RWPE2 (cell line): ENCODE data around the gene CCDC9B.

Experiments
- ATAC-seq: fragments of 200-7000 bp; cut with Tn5 transposase; 3 replicates; pipeline ENCODE4 v1.9.1; 2021; ENCODE audit warnings: low read depth
- DNase-seq: peaks from one replicate; pipeline ENCODE4 v3.0.0-alpha.2; 2020; ENCODE audit warnings: low spot score
- H3K27ac ChIP-seq: fragments of 450-650 bp; 2 replicates; pipeline ENCODE4 v1.5.1; 2017; ENCODE audit warnings: mild to moderate bottlenecking; ENCODE audit not compliant: poor library complexity, severe bottlenecking
- H3K27me3 ChIP-seq: fragments of 250-450 bp; sonication (Bioruptor Pico); 2 replicates; pipeline ENCODE4 v1.5.1; 2021; ENCODE audit warnings: mild to moderate bottlenecking, moderate library complexity; ENCODE audit not compliant: insufficient read depth, poor library complexity, severe bottlenecking
- H3K36me3 ChIP-seq: fragments of 250-450 bp; sonication (Bioruptor Pico); 2 replicates; pipeline ENCODE4 v1.5.1; 2020; ENCODE audit warnings: low read depth, mild to moderate bottlenecking, moderate library complexity
- H3K4me1 ChIP-seq: fragments of 250-450 bp; sonication (Bioruptor Pico); 2 replicates; pipeline ENCODE4 v1.5.1; 2021; ENCODE audit warnings: mild to moderate bottlenecking, moderate library complexity; ENCODE audit not compliant: insufficient read depth, poor library complexity, severe bottlenecking
- H3K4me3 ChIP-seq: fragments of 250-450 bp; sonication (Bioruptor Pico); 2 replicates; pipeline ENCODE4 v1.5.1; 2021; ENCODE audit warnings: mild to moderate bottlenecking, moderate library complexity; ENCODE audit not compliant: severe bottlenecking
- H3K9me3 ChIP-seq: fragments of 250-450 bp; sonication (Bioruptor Pico); 2 replicates; pipeline ENCODE4 v1.5.1; 2021; ENCODE audit warnings: mild to moderate bottlenecking, moderate library complexity; ENCODE audit not compliant: severe bottlenecking
- TF ChIP-seq, protein P1 (sequence below): fragments of 450-650 bp; IDR thresholded peaks from one replicate; pipeline ENCODE4 v1.5.1; 2017; ENCODE audit warnings: mild to moderate bottlenecking, moderate library complexity; ENCODE audit not compliant: poor library complexity, severe bottlenecking

Gene CCDC9B

DNA sequence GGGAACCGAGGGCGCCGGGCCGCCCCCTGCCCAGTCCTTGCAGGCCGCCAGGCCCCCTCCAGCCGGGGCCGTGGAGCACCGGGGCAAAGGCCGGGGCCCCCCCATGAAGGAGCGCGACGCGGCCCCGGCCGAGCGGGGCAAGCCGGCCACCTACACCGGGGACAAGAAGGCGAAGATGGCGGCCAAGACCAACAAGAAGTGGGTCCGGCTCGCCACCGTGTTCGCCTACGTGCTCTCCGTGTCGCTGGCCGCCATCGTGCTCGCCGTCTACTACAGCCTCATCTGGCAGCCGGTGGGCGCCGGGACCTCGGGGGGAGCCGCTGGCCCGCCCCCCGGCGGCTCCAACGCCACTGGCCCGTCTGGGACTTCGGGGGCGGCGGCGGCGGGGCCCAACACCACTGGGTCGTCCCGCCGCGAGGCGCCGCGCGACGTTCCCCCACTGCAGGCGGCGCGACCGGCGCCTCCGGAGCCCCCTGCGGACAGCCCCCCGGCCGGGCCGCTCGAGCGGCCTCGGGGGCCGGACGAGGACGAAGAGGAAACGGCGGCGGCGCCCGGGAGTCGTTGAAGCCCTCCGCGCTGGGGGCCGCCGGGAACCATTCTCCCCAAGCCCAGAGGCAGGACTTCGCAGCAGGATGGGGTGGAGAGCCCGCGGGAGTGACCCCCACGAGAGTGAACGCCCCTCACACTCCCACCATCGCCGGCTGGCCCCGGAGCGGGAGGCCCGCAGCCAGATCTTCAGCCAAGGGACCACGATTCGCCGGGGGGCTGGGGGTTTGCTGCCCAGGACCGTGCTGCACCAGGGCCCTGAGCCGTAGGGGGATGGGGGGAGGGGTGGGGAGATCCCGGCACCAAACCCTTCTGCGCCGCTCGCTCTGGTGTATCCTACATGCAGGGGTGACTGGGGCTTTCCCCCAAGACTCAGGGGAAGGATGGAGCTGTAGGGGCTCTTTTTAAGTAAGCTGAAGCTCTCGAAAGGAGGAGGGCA is 16.5 kb downstream of the CCDC9B start:
- DNase-seq (peak; percentile 82), ATAC-seq (no peak)
- TF ChIP-seq, protein P1, sequence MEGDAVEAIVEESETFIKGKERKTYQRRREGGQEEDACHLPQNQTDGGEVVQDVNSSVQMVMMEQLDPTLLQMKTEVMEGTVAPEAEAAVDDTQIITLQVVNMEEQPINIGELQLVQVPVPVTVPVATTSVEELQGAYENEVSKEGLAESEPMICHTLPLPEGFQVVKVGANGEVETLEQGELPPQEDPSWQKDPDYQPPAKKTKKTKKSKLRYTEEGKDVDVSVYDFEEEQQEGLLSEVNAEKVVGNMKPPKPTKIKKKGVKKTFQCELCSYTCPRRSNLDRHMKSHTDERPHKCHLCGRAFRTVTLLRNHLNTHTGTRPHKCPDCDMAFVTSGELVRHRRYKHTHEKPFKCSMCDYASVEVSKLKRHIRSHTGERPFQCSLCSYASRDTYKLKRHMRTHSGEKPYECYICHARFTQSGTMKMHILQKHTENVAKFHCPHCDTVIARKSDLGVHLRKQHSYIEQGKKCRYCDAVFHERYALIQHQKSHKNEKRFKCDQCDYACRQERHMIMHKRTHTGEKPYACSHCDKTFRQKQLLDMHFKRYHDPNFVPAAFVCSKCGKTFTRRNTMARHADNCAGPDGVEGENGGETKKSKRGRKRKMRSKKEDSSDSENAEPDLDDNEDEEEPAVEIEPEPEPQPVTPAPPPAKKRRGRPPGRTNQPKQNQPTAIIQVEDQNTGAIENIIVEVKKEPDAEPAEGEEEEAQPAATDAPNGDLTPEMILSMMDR: no peak
- Histone ChIP-seq H3K27me3 (no peaks in the 10 kb centered on the region), H3K36me3 (peaks cover 14% of the 10 kb centered on the region), H3K27ac (peak overlapping the region; percentile 54), H3K4me1 (peaks cover 38% of the 10 kb centered on the region), H3K9me3 (no peaks in the 10 kb centered on the region), H3K4me3 (peak overlapping the region; percentile 98)

DNA sequence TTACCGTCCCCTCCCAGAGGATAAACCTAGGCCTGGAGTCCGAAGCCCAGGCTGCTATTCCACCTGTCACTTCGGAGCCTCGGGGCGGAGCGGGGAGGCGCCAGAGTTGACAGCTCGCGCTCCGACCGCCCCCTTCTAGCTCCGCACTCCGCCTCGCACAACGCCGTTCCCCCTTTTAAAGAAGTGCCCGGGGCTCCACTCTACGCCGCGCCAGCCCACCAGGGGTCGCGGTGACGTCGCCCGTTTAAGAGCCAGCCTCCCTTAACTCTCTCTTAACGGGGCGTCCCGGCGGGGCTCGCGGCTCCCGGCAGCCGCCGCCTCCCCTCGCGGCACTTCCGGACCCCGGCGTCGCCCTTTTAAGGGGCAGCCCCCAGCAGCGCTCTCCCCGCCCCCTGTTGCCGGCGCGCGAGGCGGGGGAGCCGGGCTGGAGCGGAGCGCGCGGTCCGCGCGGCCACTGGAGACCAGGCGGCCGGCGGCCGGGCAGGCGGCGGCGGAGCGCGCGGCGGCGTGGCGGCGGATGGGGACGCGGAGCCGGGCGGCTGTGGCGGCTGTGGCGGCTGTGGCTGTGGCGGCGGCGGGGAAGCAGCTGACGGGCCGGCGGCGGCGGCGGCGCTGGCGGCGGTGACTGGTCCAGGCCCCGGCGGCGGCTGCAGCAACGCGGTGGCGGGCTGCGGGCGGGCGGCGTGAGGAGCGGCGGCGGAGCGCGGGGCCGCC is 17.3 kb downstream of the CCDC9B start, which contains the start of gene INAFM2:
INAFM2 (plus strand) TSS at position 454 of the 714 bp plus-strand sequence. CDS start 364 bp downstream, outside the sequence.
- peak within 1 kb of the TSS; percentile 98 for H3K4me3 ChIP-seq
- no peaks in the 10 kb centered on the region for H3K9me3 ChIP-seq
- TF ChIP-seq, protein P1: peak; percentile 74
- peak; percentile 85 for ATAC-seq
- H3K27me3 ChIP-seq: no peaks in the 10 kb centered on the region
- peak within 1 kb of the TSS; percentile 54 for H3K27ac ChIP-seq
- DNase-seq: peak; percentile 95
- H3K4me1 ChIP-seq: peaks cover 31% of the 10 kb centered on the region
- H3K36me3 ChIP-seq: peaks cover 7% of the 10 kb centered on the region

DNA sequence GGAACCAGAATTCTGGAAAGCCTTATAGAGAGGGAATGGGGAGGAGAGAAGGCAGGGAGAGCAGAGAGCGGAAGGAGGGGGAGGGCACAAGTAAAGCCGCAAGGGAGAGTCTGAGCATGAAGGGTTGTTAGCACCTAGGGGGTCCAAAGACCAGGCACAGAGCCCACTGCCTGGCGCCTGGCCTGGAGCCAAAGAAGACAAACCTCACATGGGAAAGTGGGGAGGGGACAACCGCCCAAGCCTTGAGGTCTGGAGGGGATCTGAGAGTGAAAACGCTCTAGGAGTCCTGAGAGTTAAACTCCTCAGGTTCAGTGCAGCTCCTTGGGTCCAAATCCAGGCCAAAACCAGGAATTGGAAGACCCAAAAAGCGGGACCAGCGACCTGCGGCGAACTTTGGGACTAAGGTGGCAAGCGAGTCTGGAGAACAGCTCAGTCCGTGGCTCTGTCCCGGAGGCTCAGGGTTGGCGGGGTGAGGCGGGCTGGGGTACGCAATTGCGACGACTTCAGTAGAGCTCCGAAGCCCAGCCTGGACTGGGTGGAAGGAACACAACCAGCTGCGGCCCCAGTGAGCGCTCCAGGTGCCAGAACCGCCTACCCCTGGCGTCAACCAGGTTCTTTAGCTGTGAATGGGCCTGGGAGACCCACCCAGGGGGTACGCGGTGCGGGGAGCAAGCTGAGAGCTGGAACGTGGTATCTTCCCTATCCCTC is 18.1 kb downstream of the CCDC9B start:
- Histone ChIP-seq H3K36me3 (peaks cover 7% of the 10 kb centered on the region), H3K4me3 (peak overlapping the region; percentile 98), H3K4me1 (peaks cover 24% of the 10 kb centered on the region), H3K9me3 (no peaks in the 10 kb centered on the region), H3K27me3 (no peaks in the 10 kb centered on the region), H3K27ac (no peak overlapping the region)
- TF ChIP-seq, protein P1: no peak
- ATAC-seq: no peak
- DNase-seq: peak; percentile 78

DNA sequence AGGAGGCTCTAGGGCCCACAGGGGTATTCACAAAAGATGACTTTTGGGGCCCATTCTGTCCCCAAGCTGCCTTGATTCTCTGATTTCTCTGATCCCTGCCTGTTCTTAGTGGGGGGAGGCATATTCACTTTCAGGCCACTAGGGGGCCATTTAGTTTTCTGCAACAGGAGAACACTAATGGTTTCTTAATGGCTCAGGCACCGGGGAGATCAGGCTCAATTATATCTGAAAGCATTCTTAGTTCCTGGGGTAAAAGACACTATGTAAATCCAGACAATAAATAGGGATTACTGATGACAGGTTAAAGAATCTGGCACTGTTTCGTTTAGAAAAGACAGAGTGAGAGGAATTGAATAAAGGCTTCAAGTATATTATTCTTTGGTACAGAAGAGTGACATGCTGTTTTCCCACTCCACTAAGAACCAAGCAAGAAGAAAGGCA is 19.8 kb downstream of the CCDC9B start:
- TF ChIP-seq, protein P1: peak; percentile 99
- no peaks in the 10 kb centered on the region for H3K9me3 ChIP-seq
- DNase-seq (peak; percentile 45), ATAC-seq (peak; percentile 35; the same call in 2 of the 3 replicates)
- no peak overlapping the region for H3K27ac ChIP-seq
- no peaks in the 10 kb centered on the region for H3K36me3 ChIP-seq
- no peaks in the 10 kb centered on the region for H3K27me3 ChIP-seq
- H3K4me1 ChIP-seq: peaks cover 9% of the 10 kb centered on the region
- H3K4me3 ChIP-seq: no peak overlapping the region
